WERI-Rb-1 (cell line): ENCODE data around the gene PFN4.
A peak's percentile ranks its signal among the peaks of the same experiment; 100 is the strongest.

Experiments used
- DNase-seq: peaks from one replicate; pipeline ENCODE4 v3.0.0-alpha.2; 2020
- H3K27ac ChIP-seq: fragments of 250-450 bp; sonication (Bioruptor Pico); 2 replicates; pipeline ENCODE4 v1.5.1; 2020; ENCODE audit warnings: mild to moderate bottlenecking, moderate library complexity
- H3K27me3 ChIP-seq: fragments of 250-450 bp; sonication (Bioruptor Pico); 2 replicates; pipeline ENCODE4 v1.5.1; 2021; ENCODE audit warnings: mild to moderate bottlenecking, low read depth, moderate library complexity; ENCODE audit not compliant: insufficient read depth, severe bottlenecking
- H3K36me3 ChIP-seq: fragments of 250-450 bp; sonication (Bioruptor Pico); 2 replicates; pipeline ENCODE4 v1.5.1; 2020; ENCODE audit warnings: mild to moderate bottlenecking, moderate library complexity
- H3K4me3 ChIP-seq: 2 replicates; pipeline ENCODE4 v1.5.1; 2011; ENCODE audit warnings: low read depth, mild to moderate bottlenecking, control low read depth, low read length
- H3K9me3 ChIP-seq: fragments of 250-450 bp; sonication (Bioruptor Pico); 2 replicates; pipeline ENCODE4 v1.5.1; 2021; ENCODE audit warnings: mild to moderate bottlenecking, moderate library complexity; ENCODE audit not compliant: severe bottlenecking
- TF ChIP-seq, protein P1 (sequence below): IDR thresholded peaks from 2 replicates; pipeline ENCODE4 v1.5.1; 2011; ENCODE audit warnings: low read depth, mild to moderate bottlenecking, control low read depth, inconsistent platforms, low read length

The PFN4 gene

DNA sequence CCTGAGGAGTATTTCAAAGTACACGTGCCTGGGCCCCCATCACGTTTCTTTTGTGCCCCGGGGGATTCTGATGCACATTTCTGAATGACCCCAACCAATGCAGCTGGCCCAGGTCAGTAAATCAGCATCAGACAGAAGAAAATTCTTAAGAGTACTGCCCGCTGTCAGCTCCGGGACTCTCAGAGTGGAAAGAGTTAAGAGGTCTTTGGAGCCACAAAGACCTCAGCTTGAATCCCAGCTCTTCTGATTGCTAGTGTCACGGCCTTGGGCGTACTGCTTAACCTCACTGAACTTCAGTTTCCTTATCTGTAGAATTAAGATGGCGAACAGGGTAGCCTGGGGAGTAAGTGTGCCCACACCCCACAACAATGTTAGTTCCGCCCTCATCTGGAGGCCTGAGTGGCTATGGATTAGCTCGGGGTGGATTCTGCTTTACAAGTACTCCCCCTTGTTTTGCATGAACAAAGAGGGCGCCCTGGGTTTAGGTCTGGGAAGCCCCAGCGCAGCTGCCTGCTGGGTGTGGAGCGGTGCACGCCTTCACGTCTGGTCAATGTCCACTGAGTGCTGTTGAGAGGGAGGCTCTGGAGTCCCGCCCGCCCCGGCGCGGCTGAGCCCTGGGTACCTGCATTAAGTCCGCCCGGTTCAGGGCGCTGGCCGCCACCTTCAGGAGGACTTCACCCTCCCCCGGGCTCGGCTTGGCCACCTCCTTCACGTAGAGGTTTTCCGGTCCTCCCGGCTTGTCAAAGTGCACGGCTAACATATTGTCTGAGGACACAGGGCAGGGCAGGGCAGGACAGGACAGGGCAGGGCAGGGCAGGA is 39.4 kb downstream of the PFN4 start:
- Histone ChIP-seq H3K4me3 (peak overlapping the region; percentile 48), H3K27me3 (no peaks in the 10 kb centered on the region), H3K36me3 (peaks cover 18% of the 10 kb centered on the region), H3K9me3 (no peaks in the 10 kb centered on the region), H3K27ac (peak overlapping the region; percentile 92)
- TF ChIP-seq, protein P1, sequence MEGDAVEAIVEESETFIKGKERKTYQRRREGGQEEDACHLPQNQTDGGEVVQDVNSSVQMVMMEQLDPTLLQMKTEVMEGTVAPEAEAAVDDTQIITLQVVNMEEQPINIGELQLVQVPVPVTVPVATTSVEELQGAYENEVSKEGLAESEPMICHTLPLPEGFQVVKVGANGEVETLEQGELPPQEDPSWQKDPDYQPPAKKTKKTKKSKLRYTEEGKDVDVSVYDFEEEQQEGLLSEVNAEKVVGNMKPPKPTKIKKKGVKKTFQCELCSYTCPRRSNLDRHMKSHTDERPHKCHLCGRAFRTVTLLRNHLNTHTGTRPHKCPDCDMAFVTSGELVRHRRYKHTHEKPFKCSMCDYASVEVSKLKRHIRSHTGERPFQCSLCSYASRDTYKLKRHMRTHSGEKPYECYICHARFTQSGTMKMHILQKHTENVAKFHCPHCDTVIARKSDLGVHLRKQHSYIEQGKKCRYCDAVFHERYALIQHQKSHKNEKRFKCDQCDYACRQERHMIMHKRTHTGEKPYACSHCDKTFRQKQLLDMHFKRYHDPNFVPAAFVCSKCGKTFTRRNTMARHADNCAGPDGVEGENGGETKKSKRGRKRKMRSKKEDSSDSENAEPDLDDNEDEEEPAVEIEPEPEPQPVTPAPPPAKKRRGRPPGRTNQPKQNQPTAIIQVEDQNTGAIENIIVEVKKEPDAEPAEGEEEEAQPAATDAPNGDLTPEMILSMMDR = 0 out of 2 replicates have a peak, but pooled peaks have one; percentile 2
- DNase-seq = peak; percentile 99

- peak overlapping the region; percentile 92 for H3K27ac ChIP-seq
- TF ChIP-seq, protein P1 = no peak
- no peaks in the 10 kb centered on the region for H3K9me3 ChIP-seq
- no peak for DNase-seq
- peaks cover 18% of the 10 kb centered on the region for H3K36me3 ChIP-seq
- no peaks in the 10 kb centered on the region for H3K27me3 ChIP-seq
- peak overlapping the region; percentile 48 for H3K4me3 ChIP-seq
Observed at GRCh38 chr2:24082787-24083566, 40.2 kb downstream of the PFN4 start.

DNA sequence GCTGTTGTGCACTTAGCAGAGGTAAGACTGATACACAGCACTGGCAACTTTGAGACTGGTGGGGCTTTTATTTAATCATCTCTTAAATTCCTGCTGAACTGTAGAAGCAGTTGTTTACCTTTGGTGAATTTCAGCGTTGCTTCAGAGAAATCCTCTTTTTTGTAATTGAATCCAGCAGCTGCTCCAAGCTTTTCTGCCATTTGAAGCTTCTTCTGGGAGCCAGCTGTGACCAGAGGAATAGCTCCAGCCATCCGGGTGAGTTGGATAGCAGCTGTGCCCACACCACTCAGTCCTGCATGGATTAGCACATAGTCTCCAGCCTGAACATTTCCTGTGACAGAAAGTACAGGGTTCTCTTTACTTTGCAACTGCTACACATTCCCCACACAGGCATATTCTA is 42.4 kb downstream of the PFN4 start:
- H3K9me3 ChIP-seq = no peaks in the 10 kb centered on the region
- no peak overlapping the region for H3K4me3 ChIP-seq
- no peaks in the 10 kb centered on the region for H3K27me3 ChIP-seq
- H3K27ac ChIP-seq = no peak overlapping the region
- TF ChIP-seq, protein P1 = no peak
- no peak for DNase-seq
- peaks cover 20% of the 10 kb centered on the region for H3K36me3 ChIP-seq

DNA sequence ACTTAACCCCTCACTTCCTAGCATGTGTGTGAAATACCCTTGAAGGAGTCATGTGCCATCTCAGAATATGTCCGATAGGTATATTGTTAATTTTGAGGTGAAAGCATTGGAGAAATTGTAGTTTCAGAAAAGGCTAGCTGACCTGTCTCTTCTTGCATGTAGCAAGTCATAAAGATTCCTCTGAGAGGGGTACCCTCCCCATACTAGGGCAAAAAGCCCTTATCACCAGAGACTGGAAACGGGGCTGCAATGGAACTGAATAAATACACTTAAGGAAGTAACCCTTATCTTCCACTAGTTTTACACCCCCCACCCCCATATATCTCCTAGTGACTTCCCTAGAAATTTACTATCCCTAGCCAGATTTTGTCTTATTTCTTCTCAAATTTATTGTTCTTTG is 45.3 kb downstream of the PFN4 start:
- TF ChIP-seq, protein P1 = no peak
- Histone ChIP-seq H3K9me3 (no peaks in the 10 kb centered on the region), H3K27me3 (no peaks in the 10 kb centered on the region), H3K27ac (no peak overlapping the region), H3K4me3 (no peak overlapping the region), H3K36me3 (peaks cover 36% of the 10 kb centered on the region)
- DNase-seq = no peak

DNA sequence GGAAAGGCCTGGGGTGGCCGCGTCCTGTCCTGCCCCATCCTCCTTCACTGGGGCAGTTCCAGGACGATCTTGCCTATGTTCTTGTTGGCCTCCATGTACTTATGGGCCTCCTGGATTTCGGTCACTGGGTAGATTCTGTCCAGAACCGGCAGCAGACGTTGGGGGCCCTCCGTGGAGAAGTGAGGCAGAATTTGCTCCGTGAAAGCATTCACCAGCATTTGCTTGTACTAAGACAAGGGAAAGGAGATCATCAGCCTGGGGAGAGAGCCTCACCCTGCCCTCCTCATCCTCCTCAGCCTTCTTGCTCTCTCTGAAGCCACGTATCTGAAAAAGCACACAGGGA is 45.6 kb downstream of the PFN4 start:
- Histone ChIP-seq H3K9me3 (no peaks in the 10 kb centered on the region), H3K27me3 (no peaks in the 10 kb centered on the region), H3K36me3 (peaks cover 37% of the 10 kb centered on the region), H3K4me3 (peak overlapping the region; percentile 84), H3K27ac (no peak overlapping the region; the same call in 1 of the 2 replicates)
- no peak for DNase-seq
- TF ChIP-seq, protein P1 = no peak
